ENCODE measurements around the gene ME3. TPM values are rescaled to one million over a fixed set of nuclear protein-coding genes. Genes with fewer than 3 reads are reported as not detected.

ME3 gene
- total and polyA plus RNA-seq, 4 donors: 7.4 to 38.7 (median 21.2) TPM

GRCh38 chr11:86513138-86513537, 159.3 kb downstream of the ME3 start:
- TF ChIP-seq CTCF (IDR thresholded peaks at IDR 0.05; ENCODE audit: control extremely low read depth, extremely low read depth): no peak
- 74 to 93% methylated on average over 1 of the region's 1 CpG for WGBS, 2 donors
- Histone ChIP-seq H3K27me3 (ENCODE audit: control insufficient read depth in 3 of 3, insufficient read depth in 3 of 3, low read length in 2 of 3) (no peaks in the 10 kb centered on the region), H3K36me3 (ENCODE audit: control insufficient read depth in 4 of 4, insufficient read depth in 4 of 4, low read length in 4 of 4) (no peaks in the 10 kb centered on the region), H3K9ac (ENCODE audit: insufficient read depth in 1 of 2, low read length in 2 of 2) (no peak overlapping the region), H3K9me3 (ENCODE audit: control insufficient read depth in 4 of 4, insufficient read depth in 3 of 4, low read length in 3 of 4) (no peaks in the 10 kb centered on the region), H3K27ac (ENCODE audit: low read depth in 1 of 2, low read length in 1 of 2) (no peak overlapping the region), H3K4me3 (no peak overlapping the region), H3K4me1 (ENCODE audit: control insufficient read depth in 5 of 5, insufficient read depth in 5 of 5, low read length in 5 of 5) (peaks cover 0 to 16% (median 3%) of the 10 kb centered on the region in 5 donors)
- ATAC-seq (ENCODE audit: insufficient read depth, low FRiP score): no peak
- no peak for DNase-seq

GRCh38 chr11:86511086-86511551, 161.3 kb downstream of the ME3 start:
- no peak for TF ChIP-seq CTCF (IDR thresholded peaks at IDR 0.05; ENCODE audit: control extremely low read depth, extremely low read depth)
- Histone ChIP-seq H3K9ac (ENCODE audit: insufficient read depth in 1 of 2, low read length in 2 of 2) (no peak overlapping the region), H3K4me1 (ENCODE audit: control insufficient read depth in 5 of 5, insufficient read depth in 5 of 5, low read length in 5 of 5) (peaks cover 0 to 16% (median 2%) of the 10 kb centered on the region in 5 donors), H3K27ac (ENCODE audit: low read depth in 1 of 2, low read length in 1 of 2) (peak overlapping the region in 1 of 2 donors; percentile 27), H3K9me3 (ENCODE audit: control insufficient read depth in 4 of 4, insufficient read depth in 3 of 4, low read length in 3 of 4) (no peaks in the 10 kb centered on the region), H3K27me3 (ENCODE audit: control insufficient read depth in 3 of 3, insufficient read depth in 3 of 3, low read length in 2 of 3) (no peaks in the 10 kb centered on the region), H3K4me3 (no peak overlapping the region), H3K36me3 (ENCODE audit: control insufficient read depth in 4 of 4, insufficient read depth in 4 of 4, low read length in 4 of 4) (peaks cover 0 to 2% (median 0%) of the 10 kb centered on the region in 4 donors)
- ATAC-seq (ENCODE audit: insufficient read depth, low FRiP score) (peak; percentile 59), DNase-seq (peak in 1 of 3 donors; percentile 25)
- WGBS, 2 donors: 43 to 65% methylated on average over 3 of the region's 3 CpGs

DNA sequence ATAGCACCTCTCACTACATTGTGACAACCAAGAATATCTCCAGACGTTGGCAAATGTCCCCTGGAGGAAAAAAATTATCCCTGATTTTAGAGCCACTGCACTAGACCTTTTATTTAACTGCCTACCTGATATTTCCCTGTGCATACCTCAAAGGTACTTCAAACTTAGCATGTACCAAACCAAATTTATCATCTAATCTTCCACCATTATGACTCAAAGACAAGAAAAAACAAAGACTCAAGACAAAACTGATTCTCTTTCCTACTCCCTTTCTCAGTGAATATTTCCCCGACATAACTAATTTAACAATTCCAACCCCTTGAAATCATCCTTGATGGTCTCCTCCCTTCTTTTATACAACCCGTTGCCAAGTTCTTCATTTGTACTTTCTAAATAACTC, 161.7 kb downstream of the ME3 start:
- ATAC-seq (ENCODE audit: insufficient read depth, low FRiP score) (no peak), DNase-seq (no peak)
- H3K9ac ChIP-seq (ENCODE audit: insufficient read depth in 1 of 2, low read length in 2 of 2): no peak overlapping the region
- 63 to 80% methylated on average over 3 of the region's 3 CpGs for WGBS, 2 donors
- H3K27me3 ChIP-seq (ENCODE audit: control insufficient read depth in 3 of 3, insufficient read depth in 3 of 3, low read length in 2 of 3): no peaks in the 10 kb centered on the region
- H3K27ac ChIP-seq (ENCODE audit: low read depth in 1 of 2, low read length in 1 of 2): no peak overlapping the region
- H3K36me3 ChIP-seq (ENCODE audit: control insufficient read depth in 4 of 4, insufficient read depth in 4 of 4, low read length in 4 of 4): peaks cover 0 to 2% (median 0%) of the 10 kb centered on the region in 4 donors
- no peak overlapping the region for H3K4me3 ChIP-seq
- no peak for TF ChIP-seq CTCF (IDR thresholded peaks at IDR 0.05; ENCODE audit: control extremely low read depth, extremely low read depth)
- H3K9me3 ChIP-seq (ENCODE audit: control insufficient read depth in 4 of 4, insufficient read depth in 3 of 4, low read length in 3 of 4): peaks cover 0 to 1% (median 0%) of the 10 kb centered on the region in 4 donors
- H3K4me1 ChIP-seq (ENCODE audit: control insufficient read depth in 5 of 5, insufficient read depth in 5 of 5, low read length in 5 of 5): peaks cover 0 to 13% (median 2%) of the 10 kb centered on the region in 5 donors

DNA sequence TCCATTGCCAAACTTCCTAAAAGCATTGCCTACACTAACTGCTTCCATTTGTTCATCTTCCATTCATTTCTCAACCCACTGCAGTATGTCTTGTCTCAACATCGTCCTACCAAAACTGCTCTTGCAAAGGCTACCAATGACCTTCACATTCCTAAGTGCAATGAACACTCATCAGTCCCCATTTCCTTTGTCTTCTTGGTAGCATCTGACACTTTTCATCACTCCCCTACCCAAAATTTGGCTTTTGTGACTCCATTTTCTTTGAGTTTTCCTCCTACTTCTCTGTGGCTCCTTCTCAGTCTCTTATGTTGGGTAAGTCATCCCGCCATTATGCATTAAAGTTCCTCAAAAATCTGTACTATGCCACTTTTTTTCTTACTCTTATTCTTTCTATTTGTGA, 162.3 kb downstream of the ME3 start:
- WGBS, 2 donors: 93 to 96% methylated on average over 2 of the region's 2 CpGs

More for the DNA sequence above, 162.3 kb downstream of the ME3 start:
- Histone ChIP-seq H3K9me3 (ENCODE audit: control insufficient read depth in 4 of 4, insufficient read depth in 3 of 4, low read length in 3 of 4) (peaks cover 0 to 1% (median 0%) of the 10 kb centered on the region in 4 donors), H3K27me3 (ENCODE audit: control insufficient read depth in 3 of 3, insufficient read depth in 3 of 3, low read length in 2 of 3) (no peaks in the 10 kb centered on the region), H3K4me1 (ENCODE audit: control insufficient read depth in 5 of 5, insufficient read depth in 5 of 5, low read length in 5 of 5) (peaks cover 0 to 11% (median under 1%) of the 10 kb centered on the region in 5 donors), H3K36me3 (ENCODE audit: control insufficient read depth in 4 of 4, insufficient read depth in 4 of 4, low read length in 4 of 4) (peaks cover 0 to 2% (median 0%) of the 10 kb centered on the region in 4 donors), H3K4me3 (no peak overlapping the region), H3K9ac (ENCODE audit: insufficient read depth in 1 of 2, low read length in 2 of 2) (no peak overlapping the region), H3K27ac (ENCODE audit: low read depth in 1 of 2, low read length in 1 of 2) (no peak overlapping the region)
- no peak for TF ChIP-seq CTCF (IDR thresholded peaks at IDR 0.05; ENCODE audit: control extremely low read depth, extremely low read depth)
- DNase-seq (no peak), ATAC-seq (ENCODE audit: insufficient read depth, low FRiP score) (no peak)
